ENCODE data around the gene SRGAP2B.
A peak's percentile ranks its signal among the peaks of the same experiment; 100 is the strongest.
"Not testable (repeated sequence)": the region's sequence is repeated elsewhere in the genome, so short reads cannot be mapped to it uniquely, and the experiment has no call there.

Gene SRGAP2B

GRCh38 chr1:145111674-145112073 is 16.5 kb upstream of the SRGAP2B start:
- H3K27ac Mint-ChIP-seq; H3K36me3 Mint-ChIP-seq (ENCODE audit: low read depth); H3K4me1 Mint-ChIP-seq (ENCODE audit: low read depth); H3K4me3 Mint-ChIP-seq; H3K27me3 Mint-ChIP-seq; H3K9me3 Mint-ChIP-seq: not testable (repeated sequence)

DNA sequence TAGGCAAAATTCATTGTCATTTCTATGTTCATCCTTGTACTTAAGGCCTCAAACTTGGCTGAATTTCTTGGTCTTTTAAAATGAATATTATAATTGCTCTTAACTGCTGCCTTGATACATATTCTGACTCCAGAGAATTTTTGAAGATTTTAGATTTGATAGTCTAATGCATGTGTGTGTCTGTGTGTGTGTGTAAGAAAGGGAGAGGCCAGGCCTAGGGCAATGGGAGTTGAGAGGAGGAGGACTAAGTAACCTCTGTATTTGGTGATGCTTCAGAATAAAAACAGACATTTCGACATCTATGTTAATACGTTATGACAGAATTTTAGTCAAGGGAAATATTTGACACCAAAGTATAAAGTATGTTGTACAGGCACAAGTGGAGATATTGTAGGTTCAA is 8.2 kb upstream of the SRGAP2B start:
- H3K4me3 Mint-ChIP-seq; H3K4me1 Mint-ChIP-seq (ENCODE audit: low read depth); H3K9me3 Mint-ChIP-seq; H3K27ac Mint-ChIP-seq; H3K36me3 Mint-ChIP-seq (ENCODE audit: low read depth); H3K27me3 Mint-ChIP-seq: not testable (repeated sequence)

DNA sequence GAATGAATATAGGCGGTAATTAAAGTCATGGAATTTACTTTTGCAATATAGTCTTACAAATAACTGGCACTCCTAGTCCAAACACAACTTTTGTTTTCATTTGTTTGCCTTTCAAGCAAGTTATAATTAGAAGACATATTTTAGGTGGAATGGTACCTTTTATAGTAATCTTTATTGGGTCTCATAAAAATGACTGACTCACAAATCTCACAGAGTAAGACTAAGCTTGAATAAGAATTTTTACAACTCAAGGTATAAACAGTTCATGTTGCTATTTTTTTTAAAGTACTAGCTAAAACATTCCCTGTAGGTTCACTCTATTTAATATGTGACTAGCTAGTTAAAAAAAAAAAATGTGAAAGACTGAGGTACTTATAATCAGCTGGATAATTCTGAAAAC is 6.6 kb upstream of the SRGAP2B start:
- H3K27ac Mint-ChIP-seq; H3K9me3 Mint-ChIP-seq; H3K4me3 Mint-ChIP-seq; H3K36me3 Mint-ChIP-seq (ENCODE audit: low read depth); H3K27me3 Mint-ChIP-seq; H3K4me1 Mint-ChIP-seq (ENCODE audit: low read depth): not testable (repeated sequence)

- not testable (repeated sequence) for H3K4me1 Mint-ChIP-seq (ENCODE audit: low read depth); H3K27me3 Mint-ChIP-seq; H3K36me3 Mint-ChIP-seq (ENCODE audit: low read depth); H3K27ac Mint-ChIP-seq; H3K9me3 Mint-ChIP-seq
- peak overlapping the region; percentile 45 for H3K4me3 Mint-ChIP-seq
These were observed 395 bp downstream of the SRGAP2B start for GRCh38 chr1:145094655-145095211.

GRCh38 chr1:145093517-145094149 is 1.5 kb downstream of the SRGAP2B start:
- not testable (repeated sequence) for H3K4me1 Mint-ChIP-seq (ENCODE audit: low read depth); H3K27ac Mint-ChIP-seq; H3K9me3 Mint-ChIP-seq; H3K36me3 Mint-ChIP-seq (ENCODE audit: low read depth); H3K27me3 Mint-ChIP-seq
- peak overlapping the region; percentile 88 for H3K4me3 Mint-ChIP-seq

- H3K4me1 Mint-ChIP-seq (ENCODE audit: low read depth); H3K36me3 Mint-ChIP-seq (ENCODE audit: low read depth); H3K4me3 Mint-ChIP-seq; H3K27ac Mint-ChIP-seq; H3K27me3 Mint-ChIP-seq; H3K9me3 Mint-ChIP-seq: not testable (repeated sequence)
These were observed 12.5 kb downstream of the SRGAP2B start for GRCh38 chr1:145082483-145083255.

DNA sequence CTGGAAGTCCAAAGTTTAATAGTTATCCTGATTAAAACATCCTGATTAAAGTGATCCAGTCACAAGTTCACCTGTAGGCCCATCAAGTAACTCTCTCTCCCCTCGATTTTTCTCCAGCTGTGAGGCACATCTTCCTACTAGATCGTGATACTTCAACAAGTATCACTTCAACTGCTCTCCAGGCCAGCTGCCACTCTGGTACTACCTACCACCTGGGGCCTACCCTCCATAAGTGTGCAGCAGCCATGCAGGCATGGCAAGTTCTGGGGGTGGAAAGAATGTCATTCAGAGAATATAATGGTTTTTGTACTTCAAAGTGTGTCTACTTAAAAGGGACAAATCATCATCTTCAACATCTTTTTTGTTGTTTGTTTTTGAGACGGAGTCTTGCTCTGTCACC is 14.9 kb downstream of the SRGAP2B start:
- not testable (repeated sequence) for H3K4me1 Mint-ChIP-seq (ENCODE audit: low read depth); H3K9me3 Mint-ChIP-seq; H3K4me3 Mint-ChIP-seq

DNA sequence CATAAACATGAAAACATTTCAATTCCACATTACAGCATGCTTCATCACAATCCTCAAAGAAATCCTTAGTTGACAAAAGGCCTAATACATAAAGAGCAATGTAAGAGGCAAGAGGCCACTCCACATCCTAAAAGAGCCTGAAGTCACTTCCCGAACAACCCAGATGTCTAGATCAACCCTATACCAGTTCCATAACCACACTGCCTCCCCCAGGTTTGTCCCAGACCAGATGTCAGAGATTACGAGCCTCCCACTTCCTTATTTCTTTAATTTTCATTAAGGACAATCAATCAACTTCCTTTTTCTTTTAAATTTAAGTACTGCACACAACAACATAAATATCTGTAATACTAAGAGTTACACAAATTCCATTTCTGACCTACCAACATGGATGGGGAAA is 15.4 kb downstream of the SRGAP2B start:
- H3K9me3 Mint-ChIP-seq; H3K27ac Mint-ChIP-seq; H3K36me3 Mint-ChIP-seq (ENCODE audit: low read depth); H3K4me1 Mint-ChIP-seq (ENCODE audit: low read depth); H3K4me3 Mint-ChIP-seq; H3K27me3 Mint-ChIP-seq: not testable (repeated sequence)

More for the DNA sequence above, 14.9 kb downstream of the SRGAP2B start:
- not testable (repeated sequence) for H3K27ac Mint-ChIP-seq; H3K36me3 Mint-ChIP-seq (ENCODE audit: low read depth); H3K27me3 Mint-ChIP-seq

- not testable (repeated sequence) for H3K27ac Mint-ChIP-seq; H3K36me3 Mint-ChIP-seq (ENCODE audit: low read depth); H3K27me3 Mint-ChIP-seq; H3K4me3 Mint-ChIP-seq; H3K9me3 Mint-ChIP-seq; H3K4me1 Mint-ChIP-seq (ENCODE audit: low read depth)
These were observed 16.2 kb downstream of the SRGAP2B start for GRCh38 chr1:145078787-145079370.

- not testable (repeated sequence) for H3K9me3 Mint-ChIP-seq; H3K4me1 Mint-ChIP-seq (ENCODE audit: low read depth); H3K27ac Mint-ChIP-seq; H3K27me3 Mint-ChIP-seq; H3K36me3 Mint-ChIP-seq (ENCODE audit: low read depth); H3K4me3 Mint-ChIP-seq
These were observed 17.0 kb downstream of the SRGAP2B start for GRCh38 chr1:145077872-145078786.

GRCh38 chr1:145076877-145077276 is 18.3 kb downstream of the SRGAP2B start:
- H3K4me3 Mint-ChIP-seq; H3K27ac Mint-ChIP-seq; H3K27me3 Mint-ChIP-seq; H3K4me1 Mint-ChIP-seq (ENCODE audit: low read depth); H3K36me3 Mint-ChIP-seq (ENCODE audit: low read depth); H3K9me3 Mint-ChIP-seq: not testable (repeated sequence)

DNA sequence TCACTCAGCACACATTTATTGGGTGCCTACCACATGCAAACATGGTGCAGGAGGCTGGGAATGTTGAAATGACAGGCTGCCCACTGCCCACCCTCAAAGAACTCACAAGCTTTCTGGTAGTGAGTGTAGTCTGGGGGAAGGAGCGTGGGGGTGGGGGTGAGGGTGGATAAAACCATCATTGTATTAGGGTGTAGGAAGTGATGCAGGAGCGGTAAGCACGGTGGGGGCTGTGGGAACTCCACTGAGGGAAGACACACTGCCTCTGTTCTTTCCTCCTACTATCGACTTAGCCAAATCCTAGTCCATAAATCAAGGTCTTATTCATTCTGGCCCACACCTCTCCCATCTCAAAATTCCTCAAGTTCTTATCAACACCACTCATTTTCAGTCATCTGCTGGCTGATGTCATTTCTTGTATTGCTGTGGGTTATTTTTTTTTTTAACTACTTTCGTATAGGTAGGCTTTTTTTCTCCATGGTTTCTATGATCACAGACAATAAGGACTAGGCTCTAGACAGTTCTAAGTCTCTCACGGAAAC is 21.0 kb downstream of the SRGAP2B start:
- not testable (repeated sequence) for H3K27ac Mint-ChIP-seq; H3K9me3 Mint-ChIP-seq; H3K4me1 Mint-ChIP-seq (ENCODE audit: low read depth); H3K4me3 Mint-ChIP-seq; H3K27me3 Mint-ChIP-seq; H3K36me3 Mint-ChIP-seq (ENCODE audit: low read depth)

GRCh38 chr1:145071569-145071968 is 23.6 kb downstream of the SRGAP2B start:
- H3K4me3 Mint-ChIP-seq; H3K27me3 Mint-ChIP-seq; H3K27ac Mint-ChIP-seq; H3K4me1 Mint-ChIP-seq (ENCODE audit: low read depth); H3K36me3 Mint-ChIP-seq (ENCODE audit: low read depth); H3K9me3 Mint-ChIP-seq: not testable (repeated sequence)

DNA sequence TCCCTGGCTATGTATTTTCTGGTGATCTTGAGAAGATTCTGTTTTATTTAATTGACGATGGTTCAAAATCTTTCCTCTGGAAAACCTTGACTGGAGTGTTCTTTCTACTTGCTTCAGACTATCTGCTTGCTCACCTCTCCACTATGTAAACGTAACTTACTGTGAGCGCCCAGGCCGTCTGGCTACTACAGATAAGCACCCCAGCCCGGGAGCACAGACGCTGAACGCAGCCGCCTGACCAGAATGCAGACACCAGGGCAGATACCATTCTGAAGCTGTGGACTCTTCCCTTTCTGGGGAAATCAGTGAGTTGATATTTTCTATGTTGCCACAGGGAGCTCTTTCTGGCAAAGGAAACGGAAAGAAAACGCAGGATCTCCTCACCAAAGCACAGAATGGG is 28.6 kb downstream of the SRGAP2B start:
- H3K4me3 Mint-ChIP-seq; H3K27ac Mint-ChIP-seq; H3K27me3 Mint-ChIP-seq; H3K36me3 Mint-ChIP-seq (ENCODE audit: low read depth); H3K9me3 Mint-ChIP-seq; H3K4me1 Mint-ChIP-seq (ENCODE audit: low read depth): not testable (repeated sequence)

Measured in stimulated activated naive CD8-positive, alpha-beta T cell treated with anti-CD3 and anti-CD28 coated beads, Interleukin-15, Interleukin-2, amounts not matched to agents 100 ng/mL and 50 ng/mL, for 24 hours (primary cell).